ENCODE results near the gene NRXN2. TPM values are rescaled to one million over a fixed set of nuclear protein-coding genes. Genes with fewer than 3 reads are reported as not detected.

Gene NRXN2
- total RNA-seq, 1 donor from 2014 or later, result 3.5 TPM

DNA sequence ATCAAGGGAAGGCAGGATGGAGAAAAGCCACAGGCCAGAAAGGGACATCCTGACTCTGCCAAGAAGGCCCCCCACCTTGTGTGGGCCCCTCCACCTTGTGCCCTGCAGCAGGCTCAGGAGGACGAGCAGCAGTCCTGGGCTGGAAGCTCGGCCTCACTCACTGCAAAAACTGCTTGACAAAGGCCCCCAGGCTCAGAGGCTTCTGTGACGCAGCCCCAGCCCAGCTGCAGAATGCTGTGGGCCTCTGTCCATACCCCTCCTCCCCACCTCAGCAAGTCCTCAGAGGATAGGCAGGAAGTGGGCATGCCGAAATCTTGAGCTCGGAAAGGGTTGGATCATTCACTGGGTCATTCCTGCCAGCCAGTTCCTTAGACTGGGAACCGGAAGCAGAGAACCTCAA lies 61.9 kb downstream of the NRXN2 start:
- no peak for DNase-seq (ENCODE audit: low spot score)
- intact Hi-C loops (cut with DNase I), result no loop called here

- intact Hi-C loops (cut with DNase I), result no loop called here
- no peak for DNase-seq (ENCODE audit: low spot score)
These were observed 62.3 kb downstream of the NRXN2 start for GRCh38 chr11:64660706-64661105.

- intact Hi-C loops (cut with DNase I), result no loop called here
- DNase-seq (ENCODE audit: low spot score), result no peak
These were observed 62.8 kb downstream of the NRXN2 start for GRCh38 chr11:64660205-64660604.

DNA sequence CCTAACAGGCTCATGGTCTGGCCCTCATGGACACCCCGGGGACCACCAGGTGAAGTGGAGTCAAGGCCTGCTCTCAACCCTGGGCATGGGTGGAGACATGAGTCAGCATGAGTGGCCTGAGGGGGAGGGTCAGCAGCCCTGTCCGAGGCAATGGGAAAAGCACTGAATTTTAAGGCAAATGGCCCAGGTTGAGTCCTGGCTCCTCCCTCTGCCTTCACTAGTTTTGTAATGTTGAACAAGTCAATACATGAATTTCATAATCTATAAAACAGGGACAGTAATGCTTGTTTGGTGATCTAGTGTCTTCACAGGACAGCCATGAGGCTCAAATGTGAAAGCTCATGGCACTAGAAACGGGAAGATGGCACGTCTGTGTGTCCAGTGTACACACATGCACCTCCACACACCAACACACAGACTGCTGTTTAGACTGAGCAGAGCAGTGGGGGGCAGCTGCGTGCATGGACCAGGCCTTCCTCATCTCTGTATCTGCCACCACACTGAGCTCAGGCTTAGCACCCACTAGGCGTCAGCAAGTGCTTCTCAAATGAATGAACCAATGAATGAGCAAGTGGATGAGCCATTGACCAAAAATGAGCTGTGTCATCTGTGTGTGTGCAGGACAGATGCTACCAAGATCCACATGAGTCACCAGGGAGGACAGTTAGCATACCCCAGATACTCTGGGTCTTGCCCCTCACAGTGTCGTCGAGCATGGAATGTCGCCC lies 63.4 kb downstream of the NRXN2 start:
- intact Hi-C loops (cut with DNase I), result no loop called here
- DNase-seq (ENCODE audit: low spot score), result no peak

DNA sequence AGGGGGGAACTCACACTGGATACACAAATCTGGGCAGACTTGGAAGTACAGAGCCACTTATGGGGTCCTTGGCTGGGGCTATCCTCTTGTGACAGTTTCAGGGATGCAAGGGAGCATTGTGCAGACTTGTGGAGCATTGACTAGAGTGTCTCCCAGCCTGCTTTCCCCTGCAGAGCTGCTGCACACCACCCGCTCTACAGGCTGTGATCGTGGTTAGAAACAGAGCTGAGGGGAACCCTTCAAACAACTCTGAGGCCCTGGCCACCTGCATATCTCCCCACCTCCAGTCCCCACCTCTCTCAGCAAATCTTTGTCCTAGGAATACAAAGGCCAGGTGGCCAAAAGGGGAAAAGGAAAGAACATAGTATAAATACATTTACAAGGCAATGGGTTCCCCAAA lies 64.7 kb downstream of the NRXN2 start:
- intact Hi-C loops (cut with DNase I), result no loop called here
- no peak for DNase-seq (ENCODE audit: low spot score)

DNA sequence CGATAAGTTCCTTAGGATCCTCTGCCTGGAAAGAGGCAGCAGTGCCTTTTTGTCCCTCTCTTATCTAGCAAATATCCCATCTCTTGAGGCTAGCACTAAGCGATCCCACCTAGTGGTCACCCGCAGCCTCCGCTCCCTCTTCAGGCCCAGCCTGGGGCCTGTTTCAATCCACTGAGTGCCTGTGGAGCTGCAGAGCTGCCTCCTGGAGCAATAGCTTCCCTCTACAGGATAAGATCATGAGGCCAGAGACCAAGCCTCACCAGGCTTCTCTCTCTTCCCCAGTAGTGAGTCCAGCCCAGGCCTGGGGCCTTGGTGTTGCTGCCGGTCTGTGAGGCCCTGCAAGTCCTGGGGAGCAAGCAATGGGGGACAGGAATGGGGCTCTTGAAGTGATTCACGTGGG lies 66.1 kb downstream of the NRXN2 start:
- no peak for DNase-seq (ENCODE audit: low spot score)
- intact Hi-C loops (cut with DNase I), result no loop called here

GRCh38 chr11:64655941-64656601 lies 66.9 kb downstream of the NRXN2 start:
- intact Hi-C loops (cut with DNase I), result no loop called here
- no peak for DNase-seq (ENCODE audit: low spot score)

DNA sequence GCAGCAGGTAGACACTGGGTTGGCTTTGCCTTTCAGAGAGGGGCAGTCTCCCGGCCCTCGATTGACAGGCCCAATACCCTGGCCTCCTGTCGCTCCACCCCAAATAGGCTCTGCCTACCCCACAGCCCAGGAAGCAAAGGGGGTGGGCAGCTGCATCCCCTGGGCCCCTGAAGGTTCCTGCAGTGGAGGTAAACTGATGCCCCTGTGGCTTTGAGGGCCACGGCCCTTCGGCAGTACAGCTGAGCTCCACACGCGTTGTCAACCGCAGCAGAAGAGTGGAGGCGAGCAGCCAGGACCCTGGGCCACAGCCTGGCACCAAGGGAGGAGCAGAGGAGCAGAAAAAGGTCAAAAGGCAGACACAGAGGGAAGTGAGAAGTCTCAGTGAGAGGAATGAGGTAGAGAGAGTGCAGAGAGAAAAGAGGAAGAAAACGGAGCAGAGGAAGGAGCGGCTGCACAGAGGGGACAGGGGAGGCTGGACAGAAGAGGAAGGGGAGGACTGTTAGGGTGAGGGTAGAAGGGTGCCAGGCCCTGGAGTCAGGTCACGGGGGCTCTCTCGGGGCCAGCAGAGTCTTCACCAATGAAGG lies 67.9 kb downstream of the NRXN2 start:
- DNase-seq (ENCODE audit: low spot score), result no peak
- intact Hi-C loops (cut with DNase I), result loop anchor here (5.0 kb wide), 1 partner anchor 203 kb away; no protein-coding TSS in a partner anchor

GRCh38 chr11:64654439-64654838 lies 68.6 kb downstream of the NRXN2 start:
- intact Hi-C loops (cut with DNase I), result loop anchor here (5.0 kb wide), 1 partner anchor 202 kb away; no protein-coding TSS in a partner anchor
- DNase-seq (ENCODE audit: low spot score), result no peak

DNA sequence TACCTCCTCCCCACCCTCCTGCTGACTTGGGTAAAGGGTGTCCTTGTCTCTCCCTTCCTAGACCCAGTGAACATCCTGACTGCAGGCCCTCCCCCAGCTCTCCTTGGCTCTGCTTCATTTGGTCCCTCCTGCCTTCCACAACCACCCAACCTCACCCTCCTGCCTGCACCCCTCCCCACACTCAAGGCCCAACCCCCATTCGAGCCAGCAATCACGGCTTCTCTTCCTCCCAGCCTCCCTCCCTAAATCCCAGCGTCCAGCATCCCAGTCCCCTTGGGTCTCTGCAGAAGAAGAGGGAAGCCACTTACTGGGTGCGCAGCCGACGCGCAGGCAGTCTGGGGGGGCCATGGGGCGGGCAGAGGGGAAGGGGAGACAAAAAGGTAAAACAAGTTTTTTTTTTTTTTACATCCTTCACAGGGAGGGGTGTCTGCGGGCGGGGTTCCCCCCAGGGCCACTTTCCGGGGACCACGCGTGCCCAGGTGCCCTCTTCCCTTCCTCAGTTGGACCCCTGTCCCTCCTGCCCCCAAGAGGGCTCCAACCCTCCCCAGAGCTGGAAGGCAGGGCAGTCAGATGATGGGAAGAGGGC lies 69.5 kb downstream of the NRXN2 start:
- intact Hi-C loops (cut with DNase I), result loop anchor here (1.0 to 5.0 kb wide), 2 partner anchors 100 to 201 kb away; no protein-coding TSS in a partner anchor

GRCh38 chr11:64652586-64653387 lies 70.2 kb downstream of the NRXN2 start:
- intact Hi-C loops (cut with DNase I), result loop anchor here (1.0 to 5.0 kb wide), 2 partner anchors 99 to 200 kb away; no protein-coding TSS in a partner anchor
- DNase-seq (ENCODE audit: low spot score), result peak; percentile 87

More for the DNA sequence above, 69.5 kb downstream of the NRXN2 start:
- DNase-seq (ENCODE audit: low spot score), result no peak

DNA sequence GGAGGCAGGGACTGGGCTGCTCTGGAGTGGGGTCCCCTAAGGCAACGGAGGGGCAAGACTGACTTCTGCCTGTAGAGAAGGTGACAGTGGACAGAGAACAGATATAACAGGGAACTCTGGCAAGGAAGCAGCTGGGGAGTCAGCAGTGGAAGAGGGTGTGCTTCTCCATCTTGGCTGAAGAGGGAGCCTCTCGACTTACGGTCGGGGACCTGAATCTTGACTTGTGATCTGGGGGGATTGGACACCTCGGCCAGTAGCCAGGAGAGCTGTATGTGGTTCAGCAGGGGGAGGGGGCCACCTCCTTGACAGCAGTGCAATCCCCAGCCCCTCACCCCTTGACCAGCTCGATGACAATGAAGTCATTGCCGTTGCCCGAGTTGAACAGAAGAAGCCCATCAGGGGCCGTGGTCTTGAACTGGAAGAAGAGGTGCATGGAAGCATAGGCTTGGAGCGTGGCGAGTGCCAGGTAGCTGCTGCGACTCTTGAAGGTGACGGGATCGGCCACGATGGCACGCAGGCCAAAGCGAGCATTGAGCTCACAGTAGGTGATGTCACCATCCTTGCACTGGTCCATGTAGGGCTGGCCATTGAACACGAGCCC lies 72.0 kb downstream of the NRXN2 start:
- DNase-seq (ENCODE audit: low spot score), result no peak
- intact Hi-C loops (cut with DNase I), result loop anchor here (5.0 kb wide), 1 partner anchor 199 kb away; no protein-coding TSS in a partner anchor

GRCh38 chr11:64649291-64649697 lies 73.7 kb downstream of the NRXN2 start:
- no peak for DNase-seq (ENCODE audit: low spot score)
- intact Hi-C loops (cut with DNase I), result no loop called here

DNA sequence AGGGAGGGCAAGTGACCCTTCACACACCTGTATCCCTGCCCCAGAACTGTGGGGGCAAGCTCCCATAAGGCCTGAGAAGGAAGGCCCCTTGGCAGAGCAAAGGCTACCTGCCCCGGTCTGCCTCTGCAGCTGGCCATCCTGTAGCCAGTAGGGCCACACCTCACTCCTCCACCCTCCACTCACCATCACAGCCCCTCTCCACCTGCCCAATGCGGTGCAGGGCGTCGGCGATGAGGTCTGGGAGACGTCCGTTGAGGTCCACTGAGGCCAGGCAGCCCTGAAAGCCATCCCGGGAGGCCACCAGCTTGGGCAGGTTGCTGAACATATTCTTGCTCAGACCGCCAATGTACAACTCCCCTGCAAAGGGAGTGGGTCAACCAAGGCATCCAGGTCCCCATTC lies 74.4 kb downstream of the NRXN2 start:
- DNase-seq (ENCODE audit: low spot score), result no peak
- intact Hi-C loops (cut with DNase I), result no loop called here

DNA sequence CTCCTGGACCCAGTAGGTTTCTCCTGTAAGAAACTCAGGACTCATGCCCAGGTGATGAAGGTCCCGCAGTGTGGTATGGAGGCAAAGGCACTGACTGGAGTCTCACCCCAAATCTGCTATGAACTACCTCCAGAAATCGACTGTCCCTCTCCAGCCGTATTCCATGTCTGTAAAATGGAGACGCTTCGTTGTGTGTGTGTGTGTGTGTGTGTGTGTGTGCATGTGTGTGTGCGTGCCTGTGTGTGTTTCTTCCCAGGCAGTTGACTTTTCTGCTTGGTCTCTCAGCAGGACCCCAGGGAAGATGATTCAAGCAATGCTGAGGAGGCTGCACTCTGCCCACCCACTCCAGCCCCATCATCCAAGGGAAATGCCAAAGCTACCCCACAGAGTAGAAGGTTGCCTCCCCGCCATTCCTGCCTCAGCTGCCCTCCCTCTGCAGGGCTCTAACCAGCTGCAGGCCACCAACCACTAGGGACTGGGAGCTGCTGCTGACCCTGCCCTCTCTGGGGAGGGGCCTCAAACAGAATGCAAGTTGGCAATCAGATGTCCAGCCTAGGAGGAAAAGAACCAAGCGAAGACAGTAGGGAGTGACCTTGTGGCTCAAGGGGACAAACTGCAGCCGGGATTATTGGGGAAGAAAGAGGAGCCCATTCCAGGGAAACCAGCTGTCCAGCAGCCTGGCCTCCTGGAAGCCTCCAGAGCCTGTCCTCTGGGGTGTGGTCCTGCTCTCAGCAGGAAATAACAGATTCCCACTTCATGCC lies 75.8 kb downstream of the NRXN2 start:
- intact Hi-C loops (cut with DNase I), result no loop called here

DNA sequence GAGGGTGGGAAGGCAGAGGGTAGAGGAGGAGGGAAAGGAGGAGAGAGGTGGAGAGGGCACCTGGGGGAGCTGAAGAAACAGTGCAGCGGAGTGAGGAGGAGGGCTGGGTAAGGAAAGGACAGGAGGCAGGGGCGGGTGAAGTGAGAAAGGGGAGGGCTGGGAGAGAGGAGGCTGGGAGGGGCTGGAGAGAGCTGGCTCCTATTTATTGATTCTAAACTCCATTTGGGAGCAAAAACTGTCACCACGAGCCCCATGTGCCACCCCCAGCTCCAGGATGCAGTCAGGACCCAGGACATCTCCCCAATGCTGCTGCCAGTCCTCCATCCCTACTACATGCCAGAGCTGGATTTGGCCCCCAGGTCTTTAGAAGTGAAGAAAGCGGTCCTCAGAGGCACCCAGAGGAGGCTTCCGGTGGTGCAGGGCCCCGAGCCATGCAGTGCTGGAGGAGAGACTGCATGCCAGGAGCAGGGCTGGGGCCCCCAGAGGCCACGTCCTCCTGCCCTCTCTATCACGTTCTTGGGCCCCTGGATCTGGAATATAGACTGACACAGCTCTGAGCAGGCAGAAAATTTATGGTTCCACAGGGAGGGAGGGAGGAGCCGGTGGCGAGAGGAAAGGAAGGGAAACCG lies 78.2 kb downstream of the NRXN2 start:
- intact Hi-C loops (cut with DNase I), result no loop called here

More for the DNA sequence above, 75.8 kb downstream of the NRXN2 start:
- DNase-seq (ENCODE audit: low spot score), result no peak

GRCh38 chr11:64643920-64644646 lies 78.9 kb downstream of the NRXN2 start:
- no peak for DNase-seq (ENCODE audit: low spot score)
- intact Hi-C loops (cut with DNase I), result no loop called here

More for the DNA sequence above, 78.2 kb downstream of the NRXN2 start:
- DNase-seq (ENCODE audit: low spot score), result no peak

Measured in cardiac septum (tissue), 1 donor.